Naive B cell (primary cell): Measurements from ENCODE around the gene VAMP1. TPM values are rescaled to one million over a fixed set of nuclear protein-coding genes. Genes with fewer than 3 reads are reported as not detected.

ENCODE experiments used
- ATAC-seq, 2 donors: fragments of 150-1000 bp; cut with Tn5 transposase; 2 replicates each; pipeline ENCODE4 v1.10.0; 2021; ENCODE audit warnings: low read depth in 2 of 2, mild to moderate bottlenecking in 2 of 2, moderate library complexity in 2 of 2
- DNase-seq: peaks from one replicate; pipeline ENCODE4 v3.0.0; 2022
- H3K27ac Mint-ChIP-seq, 6 donors: one replicate each; pipeline ENCODE4 v1.8.0; 2020 to 2022; ENCODE audit warnings: mild to moderate bottlenecking in 6 of 6, mixed read lengths in 6 of 6, moderate library complexity in 5 of 6, inconsistent platforms in 2 of 6
- H3K27me3 Mint-ChIP-seq, 3 donors: one replicate each; pipeline ENCODE4 v1.8.0; 2021 to 2022; ENCODE audit warnings: mixed read lengths in 3 of 3, mild to moderate bottlenecking in 1 of 3
- H3K36me3 Mint-ChIP-seq, 2 donors: one replicate each; pipeline ENCODE4 v1.8.0; 2020 to 2022; ENCODE audit warnings: mixed read lengths in 2 of 2, inconsistent platforms in 1 of 2, mild to moderate bottlenecking in 1 of 2
- H3K4me1 Mint-ChIP-seq, 3 donors: one replicate each; pipeline ENCODE4 v1.8.0; 2020 to 2022; ENCODE audit warnings: mixed read lengths in 3 of 3, inconsistent platforms in 1 of 3, mild to moderate bottlenecking in 1 of 3, moderate library complexity in 1 of 3
- H3K4me3 Mint-ChIP-seq, 8 donors: one replicate each; pipeline ENCODE4 v1.8.0; 2020 to 2022; ENCODE audit warnings: mild to moderate bottlenecking in 8 of 8, mixed read lengths in 8 of 8, moderate library complexity in 8 of 8, inconsistent platforms in 2 of 8
- H3K9me3 Mint-ChIP-seq, 7 donors: one replicate each; pipeline ENCODE4 v1.8.0; 2020 to 2022; ENCODE audit warnings: mixed read lengths in 7 of 7, mild to moderate bottlenecking in 5 of 7, inconsistent platforms in 2 of 7, moderate library complexity in 1 of 7
- polyA plus RNA-seq, 6 donors: library from polyadenylated mRNA; unstranded; fragments of 300-500 nt; fragmentation: Illumina TruSeq; gene quantifications; one replicate each; pipeline ENCODE4 v1.2.3, GENCODE V29; 2021; ENCODE audit warnings: low read depth in 6 of 6

The VAMP1 gene
- polyA plus RNA-seq, 6 donors from 2014 or later, result 1.7 to 6.7 (median 4.5) TPM

DNA sequence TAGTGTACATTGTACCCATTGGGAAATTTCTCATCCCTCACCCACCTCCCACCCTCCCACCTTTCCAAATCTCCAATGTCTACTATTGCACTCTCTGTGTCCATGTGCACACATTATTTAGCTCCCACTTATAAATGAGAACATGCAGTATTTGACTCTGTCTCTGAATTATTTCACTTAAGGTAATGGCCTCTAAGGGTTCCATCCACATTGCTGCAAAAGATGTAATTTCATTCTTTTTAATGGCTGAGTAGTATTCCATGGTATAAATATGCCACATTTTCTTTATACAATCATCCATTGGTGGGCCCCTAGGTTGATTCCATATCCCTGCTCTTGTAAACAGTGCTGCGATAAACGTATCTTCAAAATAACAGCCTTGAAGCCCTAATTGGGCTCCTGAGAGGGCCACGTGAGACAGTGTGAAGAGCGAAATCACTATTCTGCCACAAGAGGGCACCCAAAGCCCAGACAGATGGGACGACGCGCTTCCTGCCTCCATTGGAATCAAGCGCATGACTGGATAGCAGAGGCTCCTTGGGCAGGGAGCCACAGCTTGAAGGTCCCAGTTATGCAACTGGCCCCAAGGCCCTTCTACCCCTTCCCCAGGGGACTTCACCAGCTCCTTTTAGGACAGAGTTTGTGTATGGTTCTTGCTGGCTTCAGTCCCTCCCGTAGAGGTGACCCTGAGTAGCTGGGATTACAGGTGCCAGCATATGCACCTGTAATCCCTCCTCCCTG is 47.0 kb downstream of the VAMP1 start:
- Mint-ChIP-seq H3K9me3 (no peaks in the 10 kb centered on the region), H3K27me3 (peaks cover 0 to 5% (median 0%) of the 10 kb centered on the region in 3 donors), H3K4me3 (peak overlapping the region in 6 of 8 donors; percentile 10 to 78 (median 20)), H3K4me1 (peaks cover 29 to 48% (median 36%) of the 10 kb centered on the region in 3 donors), H3K27ac (peak overlapping the region; percentile 56 to 91 (median 89)), H3K36me3 (no peaks in the 10 kb centered on the region)
- DNase-seq, result peak; percentile 78
- peak; percentile 32 to 44 for ATAC-seq

GRCh38 chr12:6420364-6420763 is 50.1 kb downstream of the VAMP1 start:
- Mint-ChIP-seq H3K9me3 (no peaks in the 10 kb centered on the region), H3K4me3 (no peak overlapping the region), H3K4me1 (peaks cover 17 to 24% (median 19%) of the 10 kb centered on the region in 3 donors), H3K27ac (no peak overlapping the region), H3K27me3 (peaks cover 10 to 13% (median 11%) of the 10 kb centered on the region in 3 donors), H3K36me3 (no peaks in the 10 kb centered on the region)
- no peak for DNase-seq
- no peak for ATAC-seq

DNA sequence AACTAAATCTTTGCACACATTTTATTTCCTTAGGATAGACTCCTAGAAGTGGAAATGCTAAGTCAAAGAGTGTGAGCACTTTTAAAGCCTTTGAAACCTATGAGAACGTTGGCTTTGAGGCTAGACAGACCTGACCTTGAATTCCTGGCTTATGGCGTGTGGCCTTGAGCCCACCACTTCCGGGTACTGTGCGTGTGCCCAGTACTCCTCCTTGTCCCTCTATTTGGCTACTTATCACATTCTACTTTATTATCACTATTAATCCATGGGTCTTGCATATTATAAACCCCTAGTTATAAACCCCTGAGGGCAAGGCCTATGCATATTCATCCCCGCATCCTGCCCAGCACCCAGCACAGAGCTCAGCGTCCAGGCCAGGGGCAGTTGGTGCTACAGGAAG is 51.7 kb downstream of the VAMP1 start:
- no peaks in the 10 kb centered on the region for H3K36me3 Mint-ChIP-seq
- peaks cover 7 to 17% (median 16%) of the 10 kb centered on the region in 3 donors for H3K4me1 Mint-ChIP-seq
- peaks cover 10 to 28% (median 12%) of the 10 kb centered on the region in 3 donors for H3K27me3 Mint-ChIP-seq
- H3K4me3 Mint-ChIP-seq, result no peak overlapping the region
- DNase-seq, result no peak
- no peaks in the 10 kb centered on the region for H3K9me3 Mint-ChIP-seq
- ATAC-seq, result no peak
- no peak overlapping the region for H3K27ac Mint-ChIP-seq

DNA sequence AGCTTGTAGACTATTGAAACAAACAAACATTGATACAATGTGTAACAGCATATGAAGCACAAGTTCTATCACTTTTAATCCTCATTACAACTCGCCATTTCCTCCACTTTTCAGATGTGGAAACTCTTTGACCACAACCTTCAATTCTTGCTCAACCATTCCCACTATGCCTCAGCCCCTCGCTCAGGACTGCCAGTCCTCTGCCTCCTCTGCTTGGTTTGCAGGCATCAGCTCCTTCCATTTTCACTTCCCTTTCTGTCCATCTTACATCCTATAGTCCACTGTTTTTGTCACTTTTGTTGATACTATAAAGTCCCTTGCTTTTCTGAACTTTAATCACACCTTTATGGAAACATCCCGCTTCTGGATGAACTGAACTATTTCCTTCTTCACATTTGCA is 53.9 kb downstream of the VAMP1 start:
- no peak for ATAC-seq

More for the DNA sequence above, 53.9 kb downstream of the VAMP1 start:
- H3K27ac Mint-ChIP-seq, result no peak overlapping the region
- H3K4me3 Mint-ChIP-seq, result peak overlapping the region in 1 of 8 donors; percentile 9
- peaks cover 0 to 11% (median 10%) of the 10 kb centered on the region in 3 donors for H3K4me1 Mint-ChIP-seq
- H3K27me3 Mint-ChIP-seq, result peaks cover 5 to 28% (median 17%) of the 10 kb centered on the region in 3 donors
- no peak for DNase-seq
- H3K9me3 Mint-ChIP-seq, result no peaks in the 10 kb centered on the region
- no peaks in the 10 kb centered on the region for H3K36me3 Mint-ChIP-seq

Other genes starting within 250 kb of the VAMP1 start
- gene PLEKHG6, start 160.0 kb downstream of the VAMP1 start, polyA plus RNA-seq, result not detected
- gene TNFRSF1A, start 128.6 kb downstream of the VAMP1 start, polyA plus RNA-seq, result 1 to 10 TPM in 2 of 6 donors, under 1 TPM in 2, not detected in 2; 0.34 to 1.8 (median 1.0) TPM
- gene SCNN1A, start 95.1 kb downstream of the VAMP1 start, polyA plus RNA-seq, result not detected
- gene LTBR, start 86.5 kb downstream of the VAMP1 start, polyA plus RNA-seq, result under 1 TPM in 3 of 6 donors, not detected in 3; 0.20 to 0.90 (median 0.22) TPM
- gene CD27, start 25.7 kb downstream of the VAMP1 start, polyA plus RNA-seq, result 10 to 100 TPM in 1 of 6 donors, 1 to 10 TPM in 5; 3.2 to 14.8 (median 6.6) TPM
- 100 to 1,000 TPM in 3 of 6 donors, 10 to 100 TPM in 3; 61.0 to 128 (median 108) TPM for gene TAPBPL, start 18.6 kb downstream of the VAMP1 start, polyA plus RNA-seq
- gene MRPL51, start 22.6 kb upstream of the VAMP1 start, polyA plus RNA-seq, result 100 to 1,000 TPM; 126 to 243 (median 176) TPM
- gene NCAPD2, start 23.4 kb upstream of the VAMP1 start, polyA plus RNA-seq, result 10 to 100 TPM; 13.3 to 25.5 (median 17.8) TPM
- gene GAPDH, start 63.8 kb upstream of the VAMP1 start, polyA plus RNA-seq, result 1,000 to 10,000 TPM in 1 of 6 donors, 100 to 1,000 TPM in 5; 607 to 1,152 (median 779) TPM
- gene IFFO1, start 85.4 kb upstream of the VAMP1 start, polyA plus RNA-seq, result 10 to 100 TPM in 1 of 6 donors, 1 to 10 TPM in 5; 4.6 to 15.3 (median 6.3) TPM
- gene NOP2, start 97.6 kb upstream of the VAMP1 start, polyA plus RNA-seq, result 10 to 100 TPM; 11.7 to 27.6 (median 17.5) TPM
- 10 to 100 TPM; 26.6 to 67.1 (median 44.5) TPM for gene CHD4, start 136.7 kb upstream of the VAMP1 start, polyA plus RNA-seq
- 10 to 100 TPM; 25.2 to 69.9 (median 40.1) TPM for gene LPAR5, start 165.3 kb upstream of the VAMP1 start, polyA plus RNA-seq
- 10 to 100 TPM in 1 of 6 donors, 1 to 10 TPM in 5; 3.8 to 11.0 (median 8.9) TPM for gene ACRBP, start 176.8 kb upstream of the VAMP1 start, polyA plus RNA-seq
- 100 to 1,000 TPM in 4 of 6 donors, 10 to 100 TPM in 2; 93.5 to 139 (median 112) TPM for gene ING4, start 192.4 kb upstream of the VAMP1 start, polyA plus RNA-seq
- 10 to 100 TPM; 13.5 to 39.7 (median 23.2) TPM for gene ZNF384, start 218.7 kb upstream of the VAMP1 start, polyA plus RNA-seq
- gene PIANP, start 230.1 kb upstream of the VAMP1 start, polyA plus RNA-seq, result not detected